ENCODE measurements around the gene TPBGL.

The TPBGL gene

GRCh38 chr11:75240311-75241035 lies at the start of gene TPBGL:
TSS of gene TPBGL (plus strand) at chr11:75240774. CDS start at chr11:75241050, 276 bp downstream.
- DNase-seq, result peak; percentile 40

- no peak for DNase-seq
Measured at GRCh38 chr11:75191330-75191717, 49.2 kb upstream of the TPBGL start.

DNA sequence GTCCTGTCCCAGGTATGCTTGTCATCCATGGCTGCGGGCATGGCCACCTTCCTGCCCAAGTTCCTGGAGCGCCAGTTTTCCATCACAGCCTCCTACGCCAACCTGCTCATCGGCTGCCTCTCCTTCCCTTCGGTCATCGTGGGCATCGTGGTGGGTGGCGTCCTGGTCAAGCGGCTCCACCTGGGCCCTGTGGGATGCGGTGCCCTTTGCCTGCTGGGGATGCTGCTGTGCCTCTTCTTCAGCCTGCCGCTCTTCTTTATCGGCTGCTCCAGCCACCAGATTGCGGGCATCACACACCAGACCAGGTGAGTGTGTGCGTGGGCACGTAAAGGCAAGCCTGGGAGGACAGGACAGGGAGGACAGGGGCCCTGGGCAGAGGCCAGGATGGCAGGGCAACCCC lies 47.3 kb upstream of the TPBGL start:
- DNase-seq, result no peak

- no peak for DNase-seq
Measured at GRCh38 chr11:75193711-75194110, 46.9 kb upstream of the TPBGL start.

- DNase-seq, result no peak
Measured at GRCh38 chr11:75194147-75194546, 46.4 kb upstream of the TPBGL start.

GRCh38 chr11:75195167-75195962 lies 45.2 kb upstream of the TPBGL start:
- peak; percentile 11 for DNase-seq

- DNase-seq, result no peak
Measured at GRCh38 chr11:75196426-75196825, 44.1 kb upstream of the TPBGL start.

DNA sequence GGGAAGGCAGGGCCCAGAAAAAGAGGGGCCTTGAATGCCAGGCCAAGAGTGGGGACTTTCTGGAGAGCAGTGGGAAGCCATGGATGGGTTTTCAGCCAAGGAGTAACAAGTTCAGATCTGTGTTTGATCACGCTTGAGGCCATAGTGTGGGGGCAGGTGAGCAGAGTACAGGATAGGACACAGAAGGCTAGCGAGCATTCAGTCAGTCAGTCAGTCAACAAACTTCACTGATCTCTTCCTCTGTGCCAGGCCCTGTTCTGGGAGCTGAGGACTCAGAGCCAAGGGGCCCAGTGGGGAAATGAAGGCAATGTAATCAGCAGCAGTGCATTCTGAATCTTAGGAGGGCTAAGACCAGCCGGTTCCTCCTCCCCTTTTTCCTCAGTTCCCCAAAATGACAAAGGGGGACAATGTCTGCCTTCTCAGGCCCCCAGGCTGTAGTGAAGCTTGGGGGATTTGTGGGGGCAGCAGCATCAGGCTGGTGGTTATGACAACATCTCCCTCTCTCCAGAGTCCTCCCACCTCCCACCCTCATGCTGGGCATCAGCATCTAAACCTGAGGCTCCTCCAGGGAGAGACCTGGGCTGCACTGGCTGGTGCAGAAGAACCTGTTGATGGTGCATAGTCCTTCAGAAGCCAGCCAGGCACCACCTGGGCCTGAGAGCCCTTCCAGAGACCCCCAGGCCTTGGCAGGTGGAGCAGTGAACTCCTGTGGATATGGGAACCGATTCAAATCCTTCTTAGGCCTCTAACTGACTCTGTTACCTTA lies 42.9 kb upstream of the TPBGL start:
- DNase-seq, result no peak

GRCh38 chr11:75198278-75198973 lies 42.1 kb upstream of the TPBGL start:
- DNase-seq, result peak; percentile 2

DNA sequence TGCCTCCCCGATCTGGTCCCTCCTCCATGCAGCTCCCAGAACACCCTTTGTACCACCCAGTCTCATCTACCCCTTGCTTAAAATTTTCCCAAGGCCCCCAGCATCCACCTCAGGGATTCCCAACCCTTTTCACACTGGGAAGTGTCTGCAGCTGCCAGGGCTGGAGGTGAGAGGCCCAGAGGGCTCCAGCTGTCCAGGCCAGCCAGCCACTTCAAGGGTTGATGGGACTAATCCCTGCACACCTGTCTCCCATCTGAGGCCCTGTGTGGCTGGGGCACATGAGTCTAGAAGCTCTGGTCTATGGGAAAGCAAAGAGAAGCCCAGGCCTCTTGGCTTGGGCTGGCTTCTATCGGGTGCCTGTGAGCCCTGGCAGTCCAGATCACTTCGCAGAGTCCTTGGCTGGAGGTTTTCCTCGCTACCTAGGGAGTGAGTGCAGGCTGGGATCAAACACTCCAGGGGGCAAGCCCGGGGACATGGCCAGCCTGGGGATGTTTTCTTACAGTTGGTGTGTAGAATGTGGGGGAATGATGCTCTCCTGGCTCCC lies 41.1 kb upstream of the TPBGL start:
- DNase-seq, result peak; percentile 22

DNA sequence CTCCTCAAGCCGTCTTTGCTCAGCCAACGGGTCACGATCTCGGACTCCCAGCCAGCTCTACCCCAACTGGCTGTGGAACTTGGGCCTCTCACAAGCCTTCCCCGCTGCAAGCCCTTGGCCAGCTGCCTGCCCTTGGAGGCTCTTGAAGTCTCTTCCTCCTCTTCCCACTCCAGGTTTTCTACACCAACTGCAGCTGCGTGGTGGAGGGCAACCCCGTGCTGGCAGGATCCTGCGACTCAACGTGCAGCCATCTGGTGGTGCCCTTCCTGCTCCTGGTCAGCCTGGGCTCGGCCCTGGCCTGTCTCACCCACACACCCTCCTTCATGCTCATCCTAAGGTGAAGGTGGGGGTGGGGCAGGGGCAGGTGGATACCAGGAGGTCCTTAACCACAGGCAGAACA lies 40.5 kb upstream of the TPBGL start:
- no peak for DNase-seq

- no peak for DNase-seq
Measured at GRCh38 chr11:75200531-75200930, 40.0 kb upstream of the TPBGL start.

- DNase-seq, result no peak
Measured at GRCh38 chr11:75201771-75202170, 38.8 kb upstream of the TPBGL start.

DNA sequence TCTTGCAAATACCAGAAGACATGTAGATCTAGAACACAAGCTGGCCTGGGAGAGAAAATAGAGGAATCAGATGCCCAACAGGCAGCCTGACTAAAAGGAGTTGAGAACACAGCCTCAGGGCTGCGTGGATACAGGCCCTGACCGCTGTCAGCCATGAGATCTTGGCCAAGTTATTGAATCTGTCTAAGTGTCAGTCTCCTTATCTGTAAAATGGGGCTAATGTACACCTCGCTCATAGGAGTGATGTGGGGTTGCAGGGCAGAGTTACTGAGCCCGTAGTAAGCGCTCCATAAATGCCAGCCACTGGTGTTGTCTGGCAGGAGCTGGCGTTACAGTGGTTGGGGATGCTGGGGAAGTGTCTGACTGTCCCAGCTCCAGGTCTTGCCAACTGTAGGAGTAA lies 38.4 kb upstream of the TPBGL start:
- no peak for DNase-seq

- DNase-seq, result no peak
Measured at GRCh38 chr11:75203138-75203537, 37.4 kb upstream of the TPBGL start.

DNA sequence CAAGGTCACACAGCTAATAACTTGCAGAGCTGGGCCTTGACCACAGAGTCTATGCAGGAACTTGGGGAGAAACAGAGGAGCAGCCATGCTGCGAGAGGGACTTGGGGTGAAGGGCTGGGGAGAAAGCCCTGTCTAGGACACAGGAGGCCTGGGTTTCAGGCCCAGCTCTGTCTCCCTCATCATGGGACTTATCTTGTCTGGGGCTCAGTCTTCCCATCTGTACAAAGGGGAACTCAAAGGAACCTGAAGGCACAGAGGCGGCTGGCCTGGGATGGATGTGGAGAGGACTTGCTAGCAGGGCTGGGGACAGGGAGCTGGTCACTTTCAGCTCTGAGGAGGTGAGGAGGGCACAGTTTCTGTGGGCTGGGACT lies 36.9 kb upstream of the TPBGL start:
- no peak for DNase-seq

DNA sequence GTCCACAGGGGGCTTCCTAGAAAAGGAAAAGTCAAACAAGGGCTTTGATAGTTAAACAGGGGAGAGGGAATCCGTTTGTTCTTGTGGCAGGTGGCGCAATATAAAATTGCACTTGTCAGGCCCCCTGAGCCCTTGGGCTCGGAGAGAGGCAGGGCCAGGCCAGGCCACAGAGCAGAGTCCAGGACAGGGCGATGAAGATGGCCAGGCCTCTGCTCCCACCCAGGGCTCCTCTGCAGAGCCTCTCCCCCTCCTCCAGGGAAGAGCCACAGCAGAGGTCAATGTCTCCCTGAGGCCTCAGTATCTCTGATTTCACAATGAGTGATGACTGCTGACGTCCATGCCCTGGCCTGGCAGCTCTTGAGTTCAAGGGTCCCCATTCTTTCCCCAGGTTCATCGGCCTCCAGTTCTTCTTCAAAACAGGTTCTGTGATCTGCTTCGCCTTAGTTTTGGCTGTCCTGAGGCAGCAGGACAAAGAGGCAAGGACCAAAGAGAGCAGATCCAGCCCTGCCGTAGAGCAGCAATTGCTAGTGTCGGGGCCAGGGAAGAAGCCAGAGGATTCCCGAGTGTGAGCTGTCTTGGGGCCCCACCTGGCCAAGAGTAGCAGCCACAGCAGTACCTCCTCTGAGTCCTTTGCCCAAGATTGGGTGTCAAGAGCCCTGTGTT lies 36.4 kb upstream of the TPBGL start:
- no peak for DNase-seq

DNA sequence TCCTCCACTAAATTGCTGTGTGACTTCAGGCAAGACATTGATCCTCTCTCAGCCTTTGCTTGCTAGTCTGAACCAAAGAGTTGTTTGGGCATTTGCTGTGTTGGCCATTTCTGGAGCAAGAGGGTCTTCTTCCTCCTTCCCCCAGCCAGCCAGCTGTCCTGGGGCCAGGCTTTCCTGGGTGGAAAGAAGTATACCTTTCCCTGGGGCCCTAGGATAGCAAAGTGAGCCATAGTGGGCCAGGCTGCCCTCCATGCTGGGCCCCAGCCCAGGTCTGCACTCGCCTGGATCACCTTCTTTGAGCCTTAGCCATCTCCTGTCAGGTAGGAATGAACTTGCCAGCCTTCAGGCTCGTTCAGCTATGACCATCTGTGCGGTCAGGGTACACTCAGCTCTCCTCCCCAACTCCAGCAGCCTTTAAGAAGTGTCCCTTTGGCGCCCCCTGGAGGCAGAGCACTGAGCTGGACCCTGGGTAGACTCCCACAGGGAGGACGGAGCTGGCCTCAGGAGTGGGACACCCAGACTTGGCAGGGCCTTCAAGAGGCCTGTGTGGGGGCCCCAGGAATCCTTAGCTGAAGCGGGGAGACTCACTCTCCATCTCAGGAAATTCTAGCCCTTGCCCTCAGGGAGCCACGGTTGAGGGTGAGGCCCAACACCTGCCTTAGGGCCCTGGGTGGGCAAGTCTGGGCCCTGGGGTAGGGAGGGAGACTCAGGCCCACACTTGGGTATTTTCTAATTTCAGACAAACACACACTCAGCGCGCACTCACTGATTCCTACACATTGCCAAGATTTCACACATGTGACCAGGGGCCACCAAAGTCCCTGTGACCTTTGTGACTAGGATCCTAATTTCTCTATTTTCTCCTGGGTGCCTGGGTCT lies 35.6 kb upstream of the TPBGL start:
- DNase-seq, result peak; percentile 76

DNA sequence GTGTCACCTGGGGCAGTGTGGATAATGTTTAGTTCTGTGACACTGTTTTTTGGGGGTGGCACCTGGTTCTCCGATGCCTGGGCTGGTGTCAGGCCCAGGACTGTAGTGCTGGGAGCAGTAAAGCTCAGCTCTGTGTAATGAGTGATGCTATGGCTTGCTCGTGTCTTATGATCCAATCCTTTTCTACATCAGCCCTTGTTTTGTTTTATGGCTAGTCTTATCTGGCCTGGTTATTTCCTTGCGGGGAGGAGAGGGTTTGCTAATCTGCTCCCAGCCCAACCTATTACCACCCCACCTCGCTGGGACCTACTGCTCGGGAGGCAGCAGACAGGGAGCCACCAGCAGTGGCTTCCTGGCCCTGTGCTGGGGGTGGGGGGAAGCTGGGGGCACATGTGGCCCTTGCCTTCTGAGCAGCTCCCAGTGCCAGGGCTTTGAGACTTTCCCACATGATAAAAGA lies 35.0 kb upstream of the TPBGL start:
- DNase-seq, result no peak

DNA sequence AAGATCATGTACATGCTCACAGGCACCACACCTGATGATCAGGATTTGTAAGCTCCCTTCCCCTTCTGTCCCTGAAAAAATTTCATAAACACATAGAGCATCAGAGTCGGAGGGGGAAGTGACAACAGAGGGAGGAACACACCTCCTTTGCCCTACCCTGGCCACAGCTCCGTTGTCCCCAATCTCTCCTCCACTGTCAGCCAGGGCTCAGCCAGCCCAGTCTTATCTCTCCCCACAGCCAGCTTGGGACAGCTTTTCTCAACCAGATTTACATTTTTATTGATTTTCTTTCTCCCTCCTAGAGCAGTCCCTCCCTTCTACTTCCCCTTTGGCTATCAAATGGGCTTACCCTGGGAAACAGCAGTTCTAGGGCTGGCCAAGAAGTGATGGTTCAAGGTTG lies 32.1 kb upstream of the TPBGL start:
- DNase-seq, result no peak

DNA sequence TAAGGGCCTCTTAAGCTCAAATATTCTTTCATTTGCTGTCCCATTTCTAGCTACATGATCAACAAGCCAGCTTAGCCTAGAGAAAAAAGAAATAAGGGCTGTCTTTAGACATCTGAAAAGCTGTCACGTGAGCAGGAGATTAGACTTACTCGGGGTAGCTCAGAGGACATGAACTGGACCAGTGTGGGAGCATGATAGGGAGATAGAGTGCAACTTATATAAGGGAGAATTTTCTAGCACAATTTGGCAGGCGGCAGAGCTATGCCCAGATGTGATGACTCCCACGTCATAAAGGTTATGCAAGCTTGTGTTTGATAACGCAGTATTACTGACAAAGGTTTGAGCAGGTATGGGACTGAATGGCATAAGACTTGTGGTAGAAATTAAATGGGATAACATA lies 28.2 kb upstream of the TPBGL start:
- no peak for DNase-seq
